OCI-LY1 (cell line): ENCODE data around the gene KLHL29.

ENCODE experiments used
- H2AFZ ChIP-seq: fragments of 200-600 bp; sonication (generic), shearing (Covaris generic); 2 replicates; pipeline ENCODE4 v1.6.0; 2014; ENCODE audit warnings: antibody characterized with exemption, mild to moderate bottlenecking, low read length
- H3F3A ChIP-seq: fragments of 200-600 bp; sonication (generic), shearing (Covaris generic); 2 replicates; pipeline ENCODE4 v1.6.0; 2014; ENCODE audit warnings: mild to moderate bottlenecking, antibody characterized with exemption, low read length, moderate library complexity; ENCODE audit not compliant: insufficient read depth
- H3K27ac ChIP-seq: fragments of 200-600 bp; sonication (generic); 2 replicates; pipeline ENCODE4 v1.5.1; 2014; ENCODE audit warnings: low read length, mixed run types, mild to moderate bottlenecking, low read depth; ENCODE audit not compliant: poor library complexity, severe bottlenecking
- H3K27me3 ChIP-seq: fragments of 200-600 bp; sonication (generic); 2 replicates; pipeline ENCODE4 v1.6.0; 2014; ENCODE audit warnings: antibody characterized with exemption, mild to moderate bottlenecking, low read length, moderate library complexity; ENCODE audit not compliant: insufficient read depth
- H3K36me3 ChIP-seq: fragments of 200-600 bp; sonication (generic); 2 replicates; pipeline ENCODE4 v1.6.1; 2014; ENCODE audit warnings: mild to moderate bottlenecking, antibody characterized with exemption, low read length, moderate library complexity, mixed read lengths; ENCODE audit not compliant: insufficient read depth
- H3K4me1 ChIP-seq: fragments of 200-600 bp; sonication (generic); 2 replicates; pipeline ENCODE4 v1.5.1; 2014; ENCODE audit warnings: mild to moderate bottlenecking, low read length, moderate library complexity; ENCODE audit not compliant: insufficient read depth, severe bottlenecking
- H3K4me2 ChIP-seq: fragments of 200-600 bp; sonication (generic), shearing (Covaris generic); 2 replicates; pipeline ENCODE4 v1.6.1; 2014; ENCODE audit warnings: low read length
- H3K4me3 ChIP-seq: fragments of 200-600 bp; sonication (generic); 2 replicates; pipeline ENCODE4 v1.5.1; 2014; ENCODE audit warnings: low read length, low read depth, mild to moderate bottlenecking, mixed read lengths; ENCODE audit not compliant: poor library complexity, severe bottlenecking
- H3K79me2 ChIP-seq: fragments of 200-600 bp; shearing (Covaris generic); 2 replicates; pipeline ENCODE4 v1.6.1; 2016; ENCODE audit warnings: mixed run types, low read length, mixed read lengths; ENCODE audit not compliant: insufficient read depth
- H3K9ac ChIP-seq: fragments of 200-600 bp; sonication (generic), shearing (Covaris generic); 2 replicates; pipeline ENCODE4 v1.6.1; 2014; ENCODE audit warnings: mild to moderate bottlenecking, low read length, mixed read lengths
- H3K9me2 ChIP-seq: fragments of 200-600 bp; sonication (generic), shearing (Covaris generic); 2 replicates; pipeline ENCODE4 v1.6.1; 2014; ENCODE audit warnings: low read depth, mild to moderate bottlenecking, low read length, mixed read lengths
- H3K9me3 ChIP-seq: fragments of 200-600 bp; shearing (Covaris generic); 2 replicates; pipeline ENCODE4 v1.6.1; 2014; ENCODE audit warnings: low read length, mixed read lengths
- H4K20me1 ChIP-seq: fragments of 200-600 bp; sonication (generic), shearing (Covaris generic); 2 replicates; pipeline ENCODE4 v1.6.0; 2016; ENCODE audit warnings: mild to moderate bottlenecking, low read length; ENCODE audit not compliant: insufficient read depth
- CTCF ChIP-seq: fragments of 200-600 bp; sonication (generic), shearing (Covaris generic); IDR thresholded peaks from 2 replicates; pipeline ENCODE4 v1.5.1; 2017; ENCODE audit warnings: mild to moderate bottlenecking, antibody characterized with exemption, low read length, moderate library complexity, mixed read lengths
- EZH2 ChIP-seq: fragments of 200-600 bp; sonication (generic), shearing (Covaris generic); IDR thresholded peaks from 2 replicates; pipeline ENCODE4 v1.8.0; 2017; ENCODE audit warnings: borderline replicate concordance, mixed run types, mild to moderate bottlenecking, antibody characterized with exemption, low read length, moderate library complexity, mixed read lengths

The KLHL29 gene

GRCh38 chr2:23434721-23435121, 49.7 kb downstream of the KLHL29 start:
- no peak overlapping the region for H3K9ac ChIP-seq
- no peaks in the 10 kb centered on the region for H3F3A ChIP-seq
- no peak for TF ChIP-seq CTCF
- no peak for TF ChIP-seq EZH2
- no peaks in the 10 kb centered on the region for H3K9me3 ChIP-seq
- no peaks in the 10 kb centered on the region for H3K36me3 ChIP-seq
- H3K4me2 ChIP-seq = no peak overlapping the region
- H2AFZ ChIP-seq = no peak overlapping the region
- no peaks in the 10 kb centered on the region for H4K20me1 ChIP-seq
- no peaks in the 10 kb centered on the region for H3K79me2 ChIP-seq
- no peaks in the 10 kb centered on the region for H3K27me3 ChIP-seq
- no peaks in the 10 kb centered on the region for H3K9me2 ChIP-seq
- no peak overlapping the region for H3K4me3 ChIP-seq
- H3K4me1 ChIP-seq = no peaks in the 10 kb centered on the region
- H3K27ac ChIP-seq = no peak overlapping the region

- H3K4me2 ChIP-seq = no peak overlapping the region
- H3K9ac ChIP-seq = no peak overlapping the region
- H3K36me3 ChIP-seq = no peaks in the 10 kb centered on the region
- H4K20me1 ChIP-seq = no peaks in the 10 kb centered on the region
- H3K4me3 ChIP-seq = no peak overlapping the region
- no peak overlapping the region for H2AFZ ChIP-seq
- H3K27ac ChIP-seq = no peak overlapping the region
- no peaks in the 10 kb centered on the region for H3K4me1 ChIP-seq
- no peak for TF ChIP-seq CTCF
- TF ChIP-seq EZH2 = no peak
- H3K27me3 ChIP-seq = no peaks in the 10 kb centered on the region
- H3K79me2 ChIP-seq = no peaks in the 10 kb centered on the region
- no peaks in the 10 kb centered on the region for H3K9me2 ChIP-seq
- H3K9me3 ChIP-seq = no peaks in the 10 kb centered on the region
- H3F3A ChIP-seq = no peaks in the 10 kb centered on the region
These were observed 50.5 kb downstream of the KLHL29 start for GRCh38 chr2:23435250-23436035.

- Histone ChIP-seq H3K27me3 (no peaks in the 10 kb centered on the region), H3F3A (no peaks in the 10 kb centered on the region), H3K4me2 (no peak overlapping the region), H3K9ac (no peak overlapping the region), H3K4me3 (no peak overlapping the region), H3K36me3 (no peaks in the 10 kb centered on the region), H2AFZ (no peak overlapping the region), H3K9me2 (no peaks in the 10 kb centered on the region), H3K27ac (no peak overlapping the region), H3K4me1 (no peaks in the 10 kb centered on the region), H3K9me3 (no peaks in the 10 kb centered on the region), H4K20me1 (no peaks in the 10 kb centered on the region), H3K79me2 (no peaks in the 10 kb centered on the region)
- TF ChIP-seq EZH2 = no peak
- TF ChIP-seq CTCF = no peak
These were observed 51.5 kb downstream of the KLHL29 start for GRCh38 chr2:23436346-23437098.
